HepG2 (cell line): ENCODE results near the gene PPP1R12A. TPM values are rescaled to one million over a fixed set of nuclear protein-coding genes. Genes with fewer than 3 reads are reported as not detected.

Source experiments
- ATAC-seq: fragments of 200-7000 bp; cut with Tn5 transposase; 3 replicates; pipeline ENCODE4 v1.9.1; 2020; ENCODE audit warnings: mild to moderate bottlenecking, moderate library complexity
- BruUV-seq: library from RNA; stranded (reverse); fragments of 400-500 nt; replicated peaks from 2 replicates; lab custom pipeline; 2021; lab: Mats Ljungman, UMichigan
- CTCF ChIA-PET: fragments of 300-600 bp; formaldehyde crosslinking; extraction: SDS; loops from one replicate; lab custom pipeline; 2021; ENCODE audit warnings: low total read pairs, inconsistent platforms, low intra/inter-chr PET ratio; lab: Yijun Ruan, JAX
- POLR2A ChIA-PET: fragments of 350-600 bp; sonication (Branson Sonifier 250); formaldehyde crosslinking; loops from one replicate; lab custom pipeline; 2020; ENCODE audit warnings: antibody characterized with exemption, inconsistent platforms; lab: Yijun Ruan, JAX
- DNase-seq: peaks from one replicate; pipeline ENCODE4 v3.0.0-alpha.2; 2015; ENCODE audit warnings: low spot score
- FAIRE-seq: peaks from 3 replicates; lab custom pipeline; 2011; peaks lifted over from hg19 to GRCh38; lab: Jason Lieb, UNC
- H2AFZ ChIP-seq: one replicate; pipeline ENCODE4 v1.6.1; 2011; ENCODE audit warnings: low read length, inconsistent platforms
- H3K27ac ChIP-seq: fragments of 300-600 bp; 3 replicates; pipeline ENCODE4 v1.8.0; 2011; ENCODE audit warnings: mixed run types, mild to moderate bottlenecking, mixed read lengths, low read length, inconsistent platforms; ENCODE audit not compliant: insufficient read depth; ENCODE audit errors: extremely low read length
- H3K27me3 ChIP-seq, 2 experiments: fragments of 200-600 bp in 1 of 2; 2 replicates in 1 of 2; 3 replicates in 1 of 2; pipeline versions ENCODE4 v1.6.0 to v1.8.0; 2011; ENCODE audit warnings: low read length in 2 of 2, mild to moderate bottlenecking in 2 of 2, moderate library complexity in 2 of 2, inconsistent platforms in 1 of 2; ENCODE audit not compliant: insufficient read depth in 2 of 2, control insufficient read depth in 1 of 2
- H3K36me3 ChIP-seq, 2 experiments: fragments of 200-600 bp in 1 of 2; replicated peaks in 1 of 2; 2 replicates in 1 of 2; 3 replicates in 1 of 2; pipeline versions ENCODE4 v1.5.1 to v1.8.0; 2011; ENCODE audit warnings: low read length in 2 of 2, inconsistent platforms in 1 of 2; ENCODE audit not compliant: insufficient read depth in 2 of 2, control insufficient read depth in 1 of 2
- H3K4me1 ChIP-seq: 2 replicates; pipeline ENCODE4 v1.5.1; 2012; ENCODE audit warnings: low read length, inconsistent platforms; ENCODE audit not compliant: insufficient read depth
- H3K4me2 ChIP-seq: 2 replicates; pipeline ENCODE4 v1.6.0; 2011; ENCODE audit warnings: low read depth, low read length, inconsistent platforms
- H3K4me3 ChIP-seq, 3 experiments: fragments of 200-600 bp in 1 of 3; sonication (generic), shearing (Covaris generic) in 1 of 3; replicated peaks in 1 of 3; 2 replicates each; pipeline ENCODE4 v1.5.1; 2011 to 2016; ENCODE audit warnings: low read length in 3 of 3, inconsistent platforms in 2 of 3, low read depth in 2 of 3, mild to moderate bottlenecking in 2 of 3, control low read depth in 1 of 3, mixed read lengths in 1 of 3; ENCODE audit not compliant: insufficient read depth in 1 of 3
- H3K79me2 ChIP-seq: one replicate; pipeline ENCODE4 v1.6.1; 2011; ENCODE audit warnings: low read length, inconsistent platforms; ENCODE audit not compliant: insufficient read depth
- H3K9ac ChIP-seq: 2 replicates; pipeline ENCODE4 v1.6.0; 2011; ENCODE audit warnings: mild to moderate bottlenecking, low read depth, low read length, inconsistent platforms; ENCODE audit not compliant: insufficient read depth
- H3K9me3 ChIP-seq: 2 replicates; pipeline ENCODE4 v1.5.1; 2012; ENCODE audit warnings: mild to moderate bottlenecking, low read length
- H4K20me1 ChIP-seq: 2 replicates; pipeline ENCODE4 v1.6.0; 2011; ENCODE audit warnings: inconsistent platforms, mild to moderate bottlenecking, low read length, moderate library complexity; ENCODE audit not compliant: insufficient read depth
- ATF7-NPFF ChIP-seq: sonication (generic); formaldehyde crosslinking; IDR thresholded peaks from 2 replicates; pipeline ENCODE4 v1.8.1; 2023; ENCODE audit warnings: mild to moderate bottlenecking, low read depth, missing genetic modification reagents, moderate library complexity
- CREB3 ChIP-seq: sonication (generic); formaldehyde crosslinking; IDR thresholded peaks from 2 replicates; pipeline ENCODE4 v1.5.0; 2020; ENCODE audit warnings: missing genetic modification reagents
- GABPA ChIP-seq, 2 experiments: IDR thresholded peaks; 2 replicates each; pipeline ENCODE4 v1.6.1; 2011 to 2016; ENCODE audit warnings: low read depth in 2 of 2, low read length in 1 of 2, missing biosample characterization in 1 of 2, missing genetic modification characterization in 1 of 2
- KDM2A ChIP-seq: sonication (generic); formaldehyde crosslinking; IDR thresholded peaks from 2 replicates; pipeline ENCODE4 v1.4.0; 2020; ENCODE audit warnings: low read depth, missing genetic modification reagents, borderline replicate concordance
- MAFK ChIP-seq, 2 experiments: IDR thresholded peaks in 1 of 2; conservative IDR thresholded peaks in 1 of 2; 2 replicates each; pipeline ENCODE4 v1.6.1; 2011; ENCODE audit warnings: improper control_type of control experiment in 2 of 2, low read length in 2 of 2
- MXI1 ChIP-seq: IDR thresholded peaks from 3 replicates; pipeline ENCODE4 v1.6.1; 2012; ENCODE audit warnings: low read depth, low read length, inconsistent platforms, borderline replicate concordance
- PRDM4 ChIP-seq: sonication (generic); formaldehyde crosslinking; IDR thresholded peaks from 2 replicates; pipeline ENCODE4 v1.9.0; 2021; ENCODE audit warnings: missing genetic modification reagents, borderline replicate concordance
- ZBTB33 ChIP-seq: sonication (generic); formaldehyde crosslinking; IDR thresholded peaks from 2 replicates; pipeline ENCODE4 v1.4.0; 2020; ENCODE audit warnings: missing genetic modification reagents
- ZNF333 ChIP-seq: sonication (generic); formaldehyde crosslinking; IDR thresholded peaks from 2 replicates; pipeline ENCODE4 v1.4.0; 2020; ENCODE audit warnings: mild to moderate bottlenecking, missing genetic modification reagents, borderline replicate concordance
- WGBS: methylation state at CpG from one replicate; pipeline ENCODE4 v1.1.6; 2017; ENCODE audit warnings: low lambda C conversion rate; 5-methylcytosine and 5-hydroxymethylcytosine counted together
- in situ Hi-C: cut with HindIII; loops from 2 replicates; pipeline ENCODE4 v1.10.0; 2017; ENCODE audit warnings: low pct_unique_long_range_greater_than_20kb; ENCODE audit not compliant: extremely low pct_ligation_motif_present
- intact Hi-C: fragments of 100-400 bp; cut with micrococcal nuclease; formaldehyde crosslinking; loops from one replicate; pipeline ENCODE4 v1.10.0; 2022; ENCODE audit not compliant: unreplicated experiment
- polyA plus RNA-seq, 8 experiments: library from polyadenylated mRNA; depleted of rRNA in 3 of 8; stranded (reverse) in 7 of 8; unstranded in 1 of 8; fragments of >200 nt; fragmentation: Illumina TruSeq in 4 of 8; extraction: Trizol in 4 of 8; gene quantifications; 2 replicates each; pipeline versions ENCODE4 v1.2.1 to v1.2.3, GENCODE V29; 2011 to 2016; ENCODE audit warnings: low read depth in 4 of 8, missing spikeins in 1 of 8, mixed read lengths in 1 of 8; ENCODE audit not compliant: insufficient read depth in 1 of 8
- total RNA-seq, 5 experiments: library from RNA; depleted of rRNA; stranded (reverse); fragments of >200 nt; fragmentation: Illumina TruSeq; extraction: Trizol; gene quantifications; 2 replicates each; pipeline ENCODE4 v1.2.3, GENCODE V29; 2016; ENCODE audit warnings: low read depth in 1 of 5
- TF ChIP-seq, protein P1 (sequence below): sonication (generic); formaldehyde crosslinking; IDR thresholded peaks from 2 replicates; pipeline ENCODE4 v1.8.1; 2023; ENCODE audit warnings: mild to moderate bottlenecking, missing genetic modification reagents, borderline replicate concordance

The PPP1R12A gene
- total and polyA plus RNA-seq, 2 of the 13 experiments (the other 11 are each of a cell fraction or from before 2014, with no cell fraction given), result 23.8 to 50.0 TPM

- TF ChIP-seq MAFK (conservative IDR thresholded peaks at IDR 0.05 in 1 of 2, IDR thresholded peaks at IDR 0.05 in 1 of 2; ENCODE audit: low read length in 2 of 2) (peak; percentile 8 to 39; a peak in 2 of 4 replicates), MXI1 (no peak)
- TF ChIP-seq, protein P1, sequence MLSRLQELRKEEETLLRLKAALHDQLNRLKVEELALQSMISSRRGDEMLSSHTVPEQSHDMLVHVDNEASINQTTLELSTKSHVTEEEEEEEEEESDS (CRISPR knock-in tag), result no peak
- Histone ChIP-seq H3K4me3 (no peak overlapping the region), H3K9ac (no peak overlapping the region), H3K27me3 (no peaks in the 10 kb centered on the region; a peak in 1 of 5 replicates), H2AFZ (no peak overlapping the region), H3K79me2 (peaks cover 89% of the 10 kb centered on the region), H3K4me1 (peaks cover 6% of the 10 kb centered on the region; the same call in 1 of the 2 replicates), H4K20me1 (peaks cover 9% of the 10 kb centered on the region), H3K9me3 (no peaks in the 10 kb centered on the region), H3K36me3 (no peaks in the 10 kb centered on the region), H3K4me2 (no peak overlapping the region), H3K27ac (no peak overlapping the region)
- in situ Hi-C loops, result no loop called here
- BruUV-seq, result no TSS peak
- ChIA-PET POLR2A (interaction anchor here (0.6 kb wide), 1 partner anchor 15 kb away, joined by 3 read pairs; no protein-coding TSS in a partner anchor), CTCF (no interaction called here)
- no peak for DNase-seq
- no peak for ATAC-seq
- FAIRE-seq, result no peak
- intact Hi-C loops, result no loop called here
- 97% methylated on average over 5 of the region's 5 CpGs for WGBS
Observed at GRCh38 chr12:79920421-79921238, 14.3 kb downstream of the PPP1R12A start.

DNA sequence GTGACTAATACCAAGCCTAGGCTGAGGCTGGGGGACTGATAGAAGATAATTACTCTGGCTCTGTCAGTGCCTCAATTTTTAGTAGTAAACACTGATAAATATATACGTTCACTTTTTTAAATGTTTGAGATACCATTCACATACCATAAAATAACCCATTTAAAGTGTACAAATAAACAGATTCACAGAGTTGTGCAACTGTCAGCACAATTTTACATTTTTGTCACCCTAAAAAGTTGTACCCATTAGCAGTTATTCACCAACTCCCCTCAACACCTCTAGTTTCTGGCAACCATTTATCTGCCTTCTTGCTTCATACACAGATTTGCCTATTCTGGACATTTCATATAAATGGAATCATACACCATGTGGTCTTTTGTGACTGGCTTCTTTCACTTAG, 15.1 kb downstream of the PPP1R12A start:
- in situ Hi-C loops, result no loop called here
- POLR2A ChIA-PET, result no interaction called here
- no peak for TF ChIP-seq ZBTB33
- TF ChIP-seq PRDM4 (CRISPR knock-in tag), result no peak
- TF ChIP-seq ATF7-NPFF, result no peak
- TF ChIP-seq CREB3 (CRISPR knock-in tag), result no peak
- no peak for TF ChIP-seq GABPA (IDR thresholded peaks at IDR 0.05; ENCODE audit: low read depth, low read length)
- TF ChIP-seq GABPA (CRISPR knock-in tag; IDR thresholded peaks at IDR 0.05; ENCODE audit: low read depth), result no peak
- TF ChIP-seq KDM2A (CRISPR knock-in tag), result no peak
- no peak for TF ChIP-seq ZNF333

More for the DNA sequence above, 15.1 kb downstream of the PPP1R12A start:
- WGBS, result 100% methylated on average over 1 of the region's 1 CpG
- no TSS peak for BruUV-seq
- ATAC-seq (no peak), DNase-seq (no peak), FAIRE-seq (no peak)
- H3K36me3 ChIP-seq, result no peaks in the 10 kb centered on the region
- H3K27ac ChIP-seq, result no peak overlapping the region
- H3K4me1 ChIP-seq, result peaks cover 7% of the 10 kb centered on the region; the same call in 1 of the 2 replicates
- intact Hi-C loops, result loop anchor here (2.0 kb wide), 1 partner anchor 13 kb away; no protein-coding TSS in a partner anchor
- CTCF ChIA-PET, result no interaction called here
- H3K27me3 ChIP-seq, result no peaks in the 10 kb centered on the region
- no peak overlapping the region for H3K9ac ChIP-seq
- H3K4me3 ChIP-seq, result no peak overlapping the region
- H4K20me1 ChIP-seq, result 0 out of 2 replicates have a peak, but pooled peaks cover 9% of the 10 kb centered on the region
- no peak overlapping the region for H3K4me2 ChIP-seq
- no peaks in the 10 kb centered on the region for H3K9me3 ChIP-seq
- H2AFZ ChIP-seq, result no peak overlapping the region
- H3K79me2 ChIP-seq, result peaks cover 89% of the 10 kb centered on the region
